GM21737 (cell line): Measurements from ENCODE around the gene MPEG1.

Source experiments
- ATAC-seq: cut with Tn5 transposase; IDR thresholded peaks from one replicate; pipeline ENCODE4 v1.9.1; 2021; ENCODE audit warnings: mild to moderate bottlenecking, moderate library complexity; ENCODE audit not compliant: unreplicated experiment

Gene MPEG1, protein sequence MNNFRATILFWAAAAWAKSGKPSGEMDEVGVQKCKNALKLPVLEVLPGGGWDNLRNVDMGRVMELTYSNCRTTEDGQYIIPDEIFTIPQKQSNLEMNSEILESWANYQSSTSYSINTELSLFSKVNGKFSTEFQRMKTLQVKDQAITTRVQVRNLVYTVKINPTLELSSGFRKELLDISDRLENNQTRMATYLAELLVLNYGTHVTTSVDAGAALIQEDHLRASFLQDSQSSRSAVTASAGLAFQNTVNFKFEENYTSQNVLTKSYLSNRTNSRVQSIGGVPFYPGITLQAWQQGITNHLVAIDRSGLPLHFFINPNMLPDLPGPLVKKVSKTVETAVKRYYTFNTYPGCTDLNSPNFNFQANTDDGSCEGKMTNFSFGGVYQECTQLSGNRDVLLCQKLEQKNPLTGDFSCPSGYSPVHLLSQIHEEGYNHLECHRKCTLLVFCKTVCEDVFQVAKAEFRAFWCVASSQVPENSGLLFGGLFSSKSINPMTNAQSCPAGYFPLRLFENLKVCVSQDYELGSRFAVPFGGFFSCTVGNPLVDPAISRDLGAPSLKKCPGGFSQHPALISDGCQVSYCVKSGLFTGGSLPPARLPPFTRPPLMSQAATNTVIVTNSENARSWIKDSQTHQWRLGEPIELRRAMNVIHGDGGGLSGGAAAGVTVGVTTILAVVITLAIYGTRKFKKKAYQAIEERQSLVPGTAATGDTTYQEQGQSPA

DNA sequence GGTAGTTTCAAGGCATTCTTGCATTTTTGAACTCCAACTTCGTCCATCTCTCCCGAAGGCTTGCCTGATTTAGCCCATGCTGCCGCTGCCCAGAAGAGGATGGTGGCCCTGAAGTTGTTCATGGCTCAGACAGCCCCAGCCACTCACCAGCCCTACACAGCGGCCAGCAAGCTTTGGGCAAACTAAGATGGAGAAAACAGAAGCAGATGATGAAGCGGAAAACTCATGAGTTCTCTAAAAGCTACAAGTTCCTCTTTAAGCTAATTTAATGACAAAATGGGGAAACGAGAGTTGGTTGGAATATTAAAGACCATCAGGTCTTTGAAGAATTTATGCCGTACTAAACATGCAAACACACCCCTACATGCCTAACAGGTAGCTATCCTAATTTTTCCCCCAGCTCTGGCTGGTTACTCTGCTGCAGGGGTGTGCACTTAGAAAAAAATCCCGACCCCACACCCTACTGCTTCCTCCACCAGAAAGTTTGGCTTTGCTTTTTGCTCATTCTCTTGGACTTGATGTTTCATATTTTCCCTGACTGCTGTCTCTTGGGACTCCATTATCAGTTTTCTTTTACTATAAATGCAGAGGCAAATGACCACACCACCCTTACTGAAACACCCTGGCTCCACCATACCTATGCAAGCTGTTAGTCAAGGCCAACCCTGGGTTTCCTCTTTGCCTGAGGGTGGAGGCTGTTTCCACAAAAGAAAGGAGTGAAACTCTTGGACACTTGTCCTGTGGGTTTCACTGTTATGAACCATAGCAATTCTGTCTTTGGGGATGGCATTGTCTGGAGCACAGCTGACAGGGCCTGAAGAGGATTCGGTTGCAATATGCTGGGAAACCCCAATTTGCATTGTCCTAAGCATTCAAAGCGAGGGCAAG, at the start of gene MPEG1:
Gene MPEG1 (minus strand): TSS at position 184 of the 888 bp plus-strand sequence. CDS start 62 bp downstream, at position 122.
- ATAC-seq: no peak

DNA sequence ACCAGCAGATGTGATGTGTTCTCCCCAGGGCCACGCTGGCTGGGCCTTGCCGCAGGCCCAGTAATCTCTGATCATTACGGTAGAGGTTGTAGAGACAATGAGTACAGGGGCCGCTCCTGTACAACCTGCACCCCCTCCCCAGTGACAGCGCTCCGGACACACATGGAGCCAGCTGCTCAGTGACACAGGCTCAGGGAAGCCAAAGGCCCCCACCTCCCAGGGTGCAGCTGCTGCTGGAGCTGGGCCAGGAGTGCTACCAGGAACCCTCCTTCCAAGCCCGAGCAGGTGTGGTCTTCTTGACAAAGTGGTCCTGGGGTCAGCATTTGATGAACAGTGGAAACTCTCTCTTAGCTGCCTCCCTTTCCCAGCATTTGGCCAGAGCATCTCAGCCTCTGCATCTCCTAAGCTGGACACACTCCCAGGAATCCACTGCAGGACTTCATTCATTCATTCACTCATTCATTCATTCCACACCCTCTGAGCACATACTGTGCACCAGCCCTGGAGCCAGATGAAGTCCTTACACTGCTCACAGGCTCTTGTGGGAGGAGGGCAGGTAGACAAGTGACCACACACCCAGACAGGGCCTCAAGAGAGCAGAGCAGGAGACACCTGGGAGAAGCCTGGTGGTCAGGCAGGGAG, 49.6 kb upstream of the MPEG1 start:
- ATAC-seq: no peak

DNA sequence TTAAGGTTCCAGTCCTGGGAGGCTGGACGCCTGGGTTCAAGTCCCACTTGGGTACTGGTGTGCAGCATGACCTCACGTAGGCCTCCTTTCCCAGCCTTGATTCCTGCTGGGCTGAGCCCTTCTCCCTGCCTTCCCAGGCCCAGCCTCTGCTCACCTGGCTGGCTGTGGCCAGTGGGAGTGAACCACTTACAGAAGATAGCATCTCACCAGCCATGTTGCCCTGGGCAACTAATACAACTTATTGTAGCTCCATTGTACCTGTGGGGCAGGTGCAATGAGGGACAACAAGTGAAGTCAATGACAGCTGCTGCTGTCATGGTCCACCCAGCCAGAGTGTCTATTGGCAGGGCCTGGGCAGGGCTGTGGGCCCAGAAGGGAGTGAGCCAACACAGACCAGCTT, 48.4 kb upstream of the MPEG1 start:
- ATAC-seq: no peak

DNA sequence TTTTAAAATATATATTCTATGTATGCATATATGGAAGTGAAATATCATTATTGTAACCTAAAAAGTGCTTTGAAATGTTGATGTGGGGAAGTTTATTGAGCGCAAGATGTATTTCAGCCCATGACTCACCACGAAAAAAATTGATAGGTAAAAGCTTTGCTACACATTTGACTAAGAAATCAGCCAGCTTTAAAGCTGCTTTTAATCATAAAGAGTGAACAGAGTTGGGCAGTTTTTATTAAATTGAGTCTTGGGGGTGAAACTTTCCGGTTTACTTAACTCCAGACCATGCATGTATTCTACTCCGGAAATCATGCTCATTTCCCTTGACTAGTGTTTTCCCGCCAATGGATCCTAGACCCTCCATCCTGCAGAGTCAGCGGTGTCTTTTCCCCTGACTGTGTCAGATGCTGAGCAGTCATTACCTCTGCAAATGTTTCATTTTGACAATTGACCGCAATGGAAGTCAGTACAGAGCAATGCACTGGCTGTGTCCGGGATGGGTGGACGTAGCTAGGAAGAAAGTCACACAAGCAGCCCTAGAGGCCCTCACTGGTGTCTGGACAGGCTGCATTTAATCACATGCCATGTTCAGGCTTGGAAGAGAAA, 47.2 kb upstream of the MPEG1 start:
- no peak for ATAC-seq

DNA sequence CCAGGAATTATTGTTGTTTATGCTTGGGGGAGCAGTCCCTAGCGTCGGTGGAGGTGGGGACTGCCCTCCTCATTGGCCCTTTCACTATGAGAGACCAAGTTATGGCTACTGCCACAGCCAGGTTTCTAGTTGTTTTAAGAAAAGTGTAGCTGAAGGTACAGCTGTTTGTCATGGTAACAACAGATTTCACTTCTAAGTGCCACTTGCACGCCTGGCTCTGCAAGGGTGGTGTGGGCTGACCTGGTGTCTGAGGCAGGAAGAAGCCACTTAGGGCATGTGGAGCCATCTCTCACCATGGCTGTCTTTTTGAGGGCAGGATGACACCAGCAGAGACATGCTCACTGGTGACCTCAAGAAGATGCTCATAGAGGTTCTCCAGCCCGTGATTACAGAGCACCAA, 46.3 kb upstream of the MPEG1 start:
- no peak for ATAC-seq

DNA sequence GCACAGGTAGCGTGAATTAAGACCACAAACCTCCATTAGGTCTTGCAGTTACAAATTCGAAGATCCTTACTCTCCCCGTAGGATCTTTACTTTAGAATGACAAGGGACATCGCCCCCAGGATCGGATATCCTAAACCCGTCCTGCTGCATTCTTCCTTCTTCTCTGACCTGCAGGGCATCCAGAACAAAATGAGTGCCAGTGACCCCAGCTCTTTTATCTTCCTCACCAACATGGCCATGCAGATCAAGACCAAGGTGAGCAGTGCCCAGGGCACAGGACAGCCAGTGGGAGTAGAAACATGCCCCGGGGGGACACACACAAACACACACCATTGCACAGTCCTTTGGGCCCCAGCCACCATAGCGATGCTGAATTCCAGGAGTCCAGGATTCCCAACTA, 42.6 kb upstream of the MPEG1 start:
- no peak for ATAC-seq

DNA sequence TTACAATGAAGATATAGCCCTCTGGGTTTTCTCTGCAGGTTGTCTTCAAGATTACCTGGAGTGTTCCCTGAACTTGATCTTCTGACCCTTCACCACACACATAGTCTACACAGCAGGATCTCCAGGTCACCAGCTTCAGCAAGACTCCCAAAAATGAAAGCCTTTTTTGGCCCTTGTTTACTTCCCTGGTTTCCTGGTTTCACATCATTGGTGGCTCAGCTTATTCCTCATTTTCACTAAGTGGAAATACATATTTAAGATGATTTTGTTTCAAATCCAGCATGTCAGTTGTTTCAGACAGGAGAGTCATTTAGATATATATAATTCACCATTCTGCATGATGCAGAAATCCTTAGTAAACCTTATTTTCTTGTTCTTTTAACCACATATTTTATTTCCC, 41.6 kb upstream of the MPEG1 start:
- ATAC-seq: no peak

DNA sequence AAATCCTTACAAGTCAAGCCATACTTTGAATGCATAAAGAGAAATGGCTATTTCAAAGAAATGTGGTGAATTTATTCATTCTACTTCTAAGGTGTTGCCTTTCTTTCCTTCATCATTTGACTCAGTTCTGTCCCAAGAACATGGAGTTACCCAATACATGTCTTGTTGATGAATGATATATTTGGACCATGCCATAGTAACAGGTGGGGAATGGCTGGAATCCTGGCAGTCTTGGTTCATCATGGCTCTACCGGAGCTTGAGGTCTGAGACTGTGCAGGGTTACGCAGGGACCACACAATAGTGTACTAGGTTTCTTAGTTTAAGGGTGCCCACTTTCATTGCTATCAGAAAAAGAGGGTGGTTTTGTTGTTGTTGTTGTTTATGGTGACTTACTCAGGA, 40.3 kb upstream of the MPEG1 start:
- no peak for ATAC-seq

DNA sequence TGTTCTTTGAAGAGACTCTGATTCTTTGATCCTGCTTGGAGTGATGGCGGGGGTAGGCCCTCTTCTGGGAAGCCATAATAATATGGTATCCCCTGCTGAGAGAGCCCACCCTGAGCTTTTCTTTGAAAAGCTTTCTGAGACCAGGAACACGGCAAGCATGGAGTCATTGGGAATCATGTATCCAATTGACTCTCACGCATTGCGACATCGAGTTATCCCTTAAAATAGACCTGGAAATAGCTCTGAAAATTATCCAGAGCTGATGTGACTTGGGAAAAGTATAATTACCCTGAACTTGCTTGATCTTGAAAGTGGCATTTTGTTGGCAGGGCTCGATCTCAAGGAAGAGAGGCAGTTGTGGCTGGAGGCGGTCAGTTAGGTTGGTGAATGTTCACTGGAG, 36.8 kb upstream of the MPEG1 start:
- no peak for ATAC-seq

DNA sequence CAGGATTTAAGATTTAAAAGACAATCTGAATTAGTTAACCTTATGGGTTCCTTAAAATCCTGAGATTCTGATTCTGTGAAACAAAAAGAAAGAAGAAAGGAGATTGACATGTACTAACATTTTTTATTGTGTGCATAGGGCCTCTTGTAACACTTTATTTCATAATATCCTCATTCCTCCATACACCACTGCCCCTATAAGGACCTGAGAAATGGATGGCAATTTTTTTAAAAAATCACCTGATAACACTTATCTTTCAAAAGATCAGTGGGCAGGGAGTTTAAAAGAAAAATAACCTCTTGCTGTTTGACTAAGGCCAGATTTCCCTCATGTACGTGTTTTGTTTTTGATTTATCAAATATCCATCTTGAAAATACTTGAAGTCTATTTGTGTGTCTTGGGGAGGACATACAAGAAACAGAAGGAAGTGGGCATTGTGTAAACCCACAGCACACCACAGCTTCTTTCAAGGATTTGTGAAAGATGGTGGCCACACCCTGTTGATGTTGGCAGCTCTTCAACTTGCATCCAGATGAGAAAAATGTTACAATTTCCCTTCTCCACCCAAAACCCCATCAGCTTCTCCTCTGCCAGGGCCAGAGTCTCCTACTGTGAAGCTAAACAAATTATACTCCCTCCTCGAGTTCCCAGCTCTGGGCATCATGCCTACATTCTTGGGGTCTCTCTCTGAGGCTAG, 35.0 kb upstream of the MPEG1 start:
- ATAC-seq: no peak

DNA sequence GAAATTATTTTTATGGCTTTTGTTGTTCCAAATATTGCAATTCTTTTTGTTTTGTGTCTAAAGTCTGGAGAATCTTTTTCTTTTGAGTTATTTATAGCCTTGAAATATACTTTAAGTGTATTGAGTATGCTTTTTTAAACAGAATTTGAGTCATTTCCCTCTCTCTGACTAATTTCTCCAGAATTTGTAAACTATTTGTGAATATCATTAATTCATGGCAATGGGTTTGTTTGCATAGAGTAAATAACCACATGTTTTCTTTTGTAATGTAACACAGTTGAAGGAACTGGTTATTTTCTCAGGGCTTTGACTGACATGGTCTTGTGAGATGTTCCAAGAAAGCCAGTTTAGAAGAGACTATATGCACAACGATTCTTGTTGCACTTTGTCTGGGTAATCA, 30.9 kb upstream of the MPEG1 start:
- no peak for ATAC-seq

DNA sequence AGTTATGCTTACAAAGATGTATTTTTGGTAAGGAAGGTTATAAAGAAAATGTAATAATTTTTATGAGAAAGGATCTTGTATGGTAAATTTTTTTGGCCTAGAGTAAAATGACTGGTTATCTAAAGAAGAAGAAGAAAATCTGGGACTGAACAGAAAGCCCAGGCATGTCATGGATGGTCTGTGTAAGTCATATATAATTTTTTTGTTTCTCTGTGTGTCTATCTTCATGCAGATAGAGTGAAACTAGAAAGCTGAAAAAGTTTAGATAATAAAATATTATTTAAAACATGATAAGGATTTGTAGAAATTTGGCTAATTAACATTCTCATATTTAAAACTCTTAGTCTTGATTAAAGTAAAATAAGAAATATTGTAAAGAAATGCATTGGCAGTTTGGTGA, 27.6 kb upstream of the MPEG1 start:
- ATAC-seq: no peak

DNA sequence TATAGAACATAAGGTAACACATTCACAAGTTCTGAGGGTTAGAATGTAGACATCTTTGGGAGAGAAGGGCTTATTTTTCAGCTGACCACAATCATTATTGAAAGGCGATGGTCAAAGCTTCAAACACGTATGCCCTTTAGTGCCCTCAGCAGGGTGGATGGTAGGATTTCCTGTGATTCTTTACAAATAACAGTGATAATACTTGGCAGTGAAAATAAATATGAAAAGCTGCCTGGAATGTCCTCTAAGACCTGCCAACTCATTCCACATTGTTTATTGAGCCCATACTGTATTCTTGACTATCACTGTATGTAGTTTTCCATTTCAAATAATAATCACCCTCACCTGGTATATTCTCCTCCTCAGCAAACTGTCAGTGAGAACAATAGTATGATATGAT, 13.7 kb upstream of the MPEG1 start:
- no peak for ATAC-seq

DNA sequence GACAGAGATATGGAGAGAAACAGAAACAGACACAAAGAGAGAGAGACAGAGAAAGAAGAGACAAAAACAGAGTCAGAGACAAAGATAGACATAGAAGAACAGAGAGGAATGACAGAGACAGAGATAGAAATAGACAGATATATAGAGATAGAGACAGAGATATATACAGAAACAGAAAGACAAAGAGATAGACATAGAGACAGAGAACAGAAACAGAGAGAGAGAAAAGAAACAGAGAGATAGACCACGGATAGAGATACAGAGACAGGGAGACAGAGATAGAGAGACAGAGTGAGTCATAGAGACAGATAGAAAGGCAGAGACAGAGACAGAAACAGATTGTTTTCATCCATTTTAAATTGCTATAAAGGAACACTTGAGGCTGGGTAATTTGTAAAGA, 12.3 kb upstream of the MPEG1 start:
- ATAC-seq: no peak

DNA sequence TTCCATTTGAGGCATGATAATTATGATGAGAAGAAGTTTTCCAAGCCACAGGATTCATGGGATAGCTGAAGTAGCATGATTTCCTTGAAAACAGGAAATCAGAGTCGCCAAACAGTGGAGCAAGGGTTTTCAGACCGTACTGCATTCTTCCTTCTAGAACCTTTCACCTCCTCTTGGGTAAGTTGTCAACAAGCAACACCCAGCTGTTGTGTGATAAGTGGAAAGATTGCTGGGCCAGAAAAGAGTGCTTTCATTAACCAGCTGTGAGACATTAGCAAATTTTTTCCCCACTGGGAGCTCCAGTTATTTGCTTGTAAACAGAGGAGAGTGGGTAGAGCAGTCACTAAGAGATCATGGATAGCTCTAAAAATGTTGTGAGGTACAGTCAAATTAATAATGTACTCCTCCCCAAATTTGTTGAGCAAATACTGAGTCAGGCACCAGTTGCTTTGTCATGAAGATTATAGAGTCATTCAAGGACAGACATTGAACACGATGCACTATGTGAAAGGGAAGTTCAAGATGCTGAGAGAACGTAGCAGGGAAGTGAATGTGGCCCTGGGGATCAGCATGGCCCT, 11.7 kb upstream of the MPEG1 start:
- no peak for ATAC-seq

DNA sequence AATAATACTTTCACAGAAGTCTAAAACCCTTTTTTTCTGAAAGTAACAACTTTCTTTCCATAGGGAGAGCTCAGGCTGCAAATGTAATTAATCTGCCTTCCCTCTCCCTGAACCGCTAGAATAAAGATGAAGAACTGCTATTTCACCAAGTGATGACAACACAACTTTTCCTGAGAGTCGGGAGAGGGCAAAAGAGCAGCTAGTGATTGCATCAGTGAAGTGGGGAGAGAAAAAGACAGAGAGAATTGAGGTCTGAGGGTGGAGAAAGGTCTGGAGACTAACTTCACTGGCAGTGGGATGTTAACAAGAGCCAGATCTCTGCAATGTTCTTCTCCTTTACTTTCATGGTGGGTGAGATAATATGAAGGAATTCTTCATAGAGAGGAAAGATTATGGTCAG, 10.9 kb upstream of the MPEG1 start:
- no peak for ATAC-seq

DNA sequence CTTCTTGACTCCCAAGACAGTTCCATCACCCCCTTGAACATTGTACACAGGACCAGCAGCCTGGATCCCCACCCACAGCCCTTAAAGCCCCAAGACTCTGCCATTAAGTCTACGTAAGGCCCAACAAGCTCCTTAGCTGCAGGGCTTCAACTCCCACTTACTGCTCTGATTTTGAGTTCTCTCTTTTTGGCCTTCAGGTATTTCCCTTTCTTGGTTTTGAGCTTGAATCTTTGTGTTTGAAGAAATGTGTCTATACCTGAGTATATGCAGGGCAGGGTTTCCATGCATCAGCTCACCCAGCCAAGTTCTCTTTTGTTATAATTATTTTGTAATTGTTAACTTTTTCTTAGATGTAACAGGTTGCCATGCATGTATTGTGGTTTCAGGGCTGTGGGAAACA, 10.4 kb upstream of the MPEG1 start:
- no peak for ATAC-seq

DNA sequence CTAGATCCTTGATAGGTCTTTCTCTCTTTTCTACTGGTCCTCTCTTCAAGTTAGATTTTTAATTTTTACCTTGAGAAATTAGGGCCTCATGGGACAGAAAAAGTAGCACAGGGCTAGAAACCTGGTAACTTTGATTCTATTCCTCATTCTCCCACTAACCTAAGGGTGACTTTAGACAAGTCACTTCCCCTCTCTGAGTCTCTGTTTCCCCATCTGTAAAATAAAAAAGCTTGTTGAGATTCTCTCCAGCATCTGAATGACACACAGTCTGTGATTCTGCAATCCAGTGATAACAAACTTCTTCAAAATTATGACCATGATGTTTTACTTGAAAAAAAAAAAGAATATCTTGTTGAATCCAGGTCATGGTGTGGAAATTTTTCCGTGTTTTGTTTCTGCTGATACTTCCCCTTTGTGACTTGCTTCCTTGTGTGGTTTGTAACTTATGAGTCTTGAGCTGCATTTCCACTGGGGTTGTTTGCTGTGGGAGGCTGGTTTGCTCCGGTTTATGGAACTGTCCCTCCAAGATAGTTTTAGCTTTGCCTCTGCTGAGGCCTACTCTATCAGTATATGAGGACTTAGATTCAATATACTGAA, 9.8 kb upstream of the MPEG1 start:
- ATAC-seq: no peak

DNA sequence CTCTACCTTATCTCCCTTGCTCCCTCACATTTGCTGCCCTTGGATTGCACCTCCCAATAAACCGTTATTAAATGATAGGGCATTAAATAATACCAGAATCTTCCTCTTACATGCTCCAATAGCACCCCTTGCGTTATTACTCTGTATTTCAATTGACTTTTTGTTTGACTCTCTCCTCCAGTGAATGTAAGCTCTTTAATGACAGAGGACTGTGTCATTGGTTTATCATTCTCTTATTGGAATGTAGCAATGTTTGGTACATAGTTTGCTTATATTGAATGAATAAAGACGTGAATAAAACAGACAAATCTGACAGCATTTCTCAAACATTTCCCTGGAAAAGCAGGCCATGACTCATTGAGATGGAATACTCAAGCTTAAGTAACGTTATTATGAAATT, 8.7 kb upstream of the MPEG1 start:
- no peak for ATAC-seq
